ENCODE measurements around the gene ELK3.

- no peak for TF ChIP-seq CTCF (IDR thresholded peaks at IDR 0.05)
- no peak for TF ChIP-seq POLR2AphosphoS5 (IDR thresholded peaks at IDR 0.05)
These were observed 1.1 kb upstream of the ELK3 start for GRCh38 chr12:96192926-96193573.
